HEK293 (cell line): ENCODE results near the gene TAOK3.

Source experiments
- EGR2 ChIP-seq: fragments of 450-650 bp; formaldehyde crosslinking; IDR thresholded peaks from 2 replicates; pipeline ENCODE4 v1.5.1; 2016; ENCODE audit warnings: low read depth, missing biosample characterization, missing genetic modification characterization
- KLF1 ChIP-seq: fragments of 450-650 bp; formaldehyde crosslinking; IDR thresholded peaks from 2 replicates; pipeline ENCODE4 v1.5.1; 2016; ENCODE audit warnings: missing biosample characterization, missing genetic modification characterization
- ZNF121 ChIP-seq: fragments of 450-650 bp; formaldehyde crosslinking; IDR thresholded peaks from 2 replicates; pipeline ENCODE4 v1.5.1; 2016; ENCODE audit warnings: missing biosample characterization, missing genetic modification characterization
- ZNF140 ChIP-seq: fragments of 450-650 bp; formaldehyde crosslinking; IDR thresholded peaks from 2 replicates; pipeline ENCODE4 v1.5.1; 2016; ENCODE audit warnings: missing biosample characterization, missing genetic modification characterization
- ZNF16 ChIP-seq: fragments of 450-650 bp; formaldehyde crosslinking; IDR thresholded peaks from 2 replicates; pipeline ENCODE4 v1.5.1; 2016; ENCODE audit warnings: low read depth, missing biosample characterization, missing genetic modification characterization
- ZNF174 ChIP-seq: fragments of 450-650 bp; formaldehyde crosslinking; IDR thresholded peaks from 2 replicates; pipeline ENCODE4 v1.5.0; 2017; ENCODE audit warnings: missing biosample characterization, mild to moderate bottlenecking, missing genetic modification characterization
- ZNF24 ChIP-seq: fragments of 450-650 bp; formaldehyde crosslinking; IDR thresholded peaks from 2 replicates; pipeline ENCODE4 v1.5.1; 2016; ENCODE audit warnings: missing biosample characterization, missing genetic modification characterization
- ZNF274 ChIP-seq, 2 experiments: fragments of 200-500 bp in 1 of 2; fragments of 450-650 bp in 1 of 2; sonication (Bioruptor generic) in 1 of 2; formaldehyde crosslinking in 1 of 2; IDR thresholded peaks; 2 replicates each; pipeline versions ENCODE4 v1.5.1 to v1.6.1; 2014 to 2016; ENCODE audit warnings: borderline replicate concordance in 1 of 2, inconsistent platforms in 1 of 2, low read length in 1 of 2, missing biosample characterization in 1 of 2, missing genetic modification characterization in 1 of 2
- ZNF350 ChIP-seq: fragments of 450-650 bp; formaldehyde crosslinking; IDR thresholded peaks from 2 replicates; pipeline ENCODE4 v1.5.0; 2017; ENCODE audit warnings: missing biosample characterization, mild to moderate bottlenecking, missing genetic modification characterization
- ZNF433 ChIP-seq: fragments of 450-650 bp; formaldehyde crosslinking; IDR thresholded peaks from 2 replicates; pipeline ENCODE4 v1.5.1; 2016; ENCODE audit warnings: missing biosample characterization, missing genetic modification characterization, low read depth
- ZNF571 ChIP-seq: fragments of 450-650 bp; formaldehyde crosslinking; IDR thresholded peaks from 2 replicates; pipeline ENCODE4 v1.5.0; 2017; ENCODE audit warnings: missing biosample characterization, missing genetic modification characterization
- ZNF776 ChIP-seq: fragments of 450-650 bp; formaldehyde crosslinking; IDR thresholded peaks from 2 replicates; pipeline ENCODE4 v1.5.0; 2017; ENCODE audit warnings: missing biosample characterization, missing genetic modification characterization, borderline replicate concordance
- ZNF830 ChIP-seq: fragments of 450-650 bp; IDR thresholded peaks from 2 replicates; pipeline ENCODE4 v1.5.0; 2018; ENCODE audit warnings: missing biosample characterization, missing genetic modification characterization, low read depth, mild to moderate bottlenecking, moderate library complexity
- ZNF843 ChIP-seq: fragments of 450-650 bp; formaldehyde crosslinking; IDR thresholded peaks from 2 replicates; pipeline ENCODE4 v1.5.1; 2016; ENCODE audit warnings: missing biosample characterization, missing genetic modification characterization
- ZSCAN23 ChIP-seq: fragments of 450-650 bp; formaldehyde crosslinking; IDR thresholded peaks from 2 replicates; pipeline ENCODE4 v1.5.1; 2016; ENCODE audit warnings: missing biosample characterization, missing genetic modification characterization
- TF ChIP-seq, protein P1 (sequence below): fragments of 450-650 bp; formaldehyde crosslinking; IDR thresholded peaks from 2 replicates; pipeline ENCODE4 v1.5.1; 2017; ENCODE audit warnings: missing biosample characterization, missing genetic modification characterization
- TF ChIP-seq, protein P2 (sequence below): fragments of 450-650 bp; formaldehyde crosslinking; IDR thresholded peaks from 2 replicates; pipeline ENCODE4 v1.5.0; 2017; ENCODE audit warnings: missing biosample characterization, missing genetic modification characterization, borderline replicate concordance
- TF ChIP-seq, protein P3 (sequence below): fragments of 450-650 bp; formaldehyde crosslinking; IDR thresholded peaks from 2 replicates; pipeline ENCODE4 v1.5.1; 2016; ENCODE audit warnings: missing biosample characterization, missing genetic modification characterization
- TF ChIP-seq, protein P4 (sequence below): fragments of 450-650 bp; formaldehyde crosslinking; IDR thresholded peaks from 2 replicates; pipeline ENCODE4 v1.5.1; 2016; ENCODE audit warnings: missing biosample characterization, missing genetic modification characterization
- TF ChIP-seq, protein P5 (sequence below): fragments of 450-650 bp; formaldehyde crosslinking; IDR thresholded peaks from 2 replicates; pipeline ENCODE4 v1.5.1; 2016; ENCODE audit warnings: missing biosample characterization, missing genetic modification characterization, borderline replicate concordance
- TF ChIP-seq, protein P6 (sequence below): fragments of 450-650 bp; formaldehyde crosslinking; IDR thresholded peaks from 2 replicates; pipeline ENCODE4 v1.5.1; 2016; ENCODE audit warnings: missing biosample characterization, missing genetic modification characterization
- TF ChIP-seq, protein P7 (sequence below): fragments of 450-650 bp; formaldehyde crosslinking; IDR thresholded peaks from 2 replicates; pipeline ENCODE4 v1.5.1; 2016; ENCODE audit warnings: missing biosample characterization, missing genetic modification characterization
- TF ChIP-seq, protein P8 (sequence below): fragments of 450-650 bp; formaldehyde crosslinking; IDR thresholded peaks from 2 replicates; pipeline ENCODE4 v1.5.1; 2016; ENCODE audit warnings: missing biosample characterization, missing genetic modification characterization

TAOK3 gene

DNA sequence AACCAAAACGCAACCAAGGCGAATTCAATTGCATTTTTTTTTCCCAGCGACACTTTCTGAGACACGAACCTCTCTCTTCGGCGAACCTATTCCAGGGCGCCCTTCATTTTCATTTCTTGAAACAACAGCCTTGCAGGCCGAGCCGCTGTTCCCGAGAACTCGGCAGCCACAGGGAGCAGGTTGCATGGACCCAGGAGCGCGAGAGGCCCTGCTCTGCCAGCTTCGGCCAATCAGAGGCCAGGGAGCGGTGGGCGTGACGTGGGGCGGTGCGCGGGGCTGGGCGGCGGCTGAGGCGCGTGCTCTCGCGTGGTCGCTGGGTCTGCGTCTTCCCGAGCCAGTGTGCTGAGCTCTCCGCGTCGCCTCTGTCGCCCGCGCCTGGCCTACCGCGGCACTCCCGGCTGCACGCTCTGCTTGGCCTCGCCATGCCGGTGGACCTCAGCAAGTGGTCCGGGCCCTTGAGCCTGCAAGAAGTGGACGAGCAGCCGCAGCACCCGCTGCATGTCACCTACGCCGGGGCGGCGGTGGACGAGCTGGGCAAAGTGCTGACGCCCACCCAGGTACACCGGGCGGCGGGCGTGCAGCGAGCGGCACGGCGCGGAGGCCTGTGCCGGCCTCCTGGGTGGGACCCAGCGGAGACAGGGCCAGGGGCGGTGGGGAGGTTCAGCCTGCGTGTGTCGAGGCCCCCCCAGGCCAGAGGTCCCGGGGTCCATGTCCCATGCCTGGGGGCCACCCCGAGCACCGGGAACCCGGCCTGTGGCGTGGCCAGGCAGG lies 236.7 kb downstream of the TAOK3 start, which contains the start of gene PEBP1 (continued):
- TF ChIP-seq, protein P1, sequence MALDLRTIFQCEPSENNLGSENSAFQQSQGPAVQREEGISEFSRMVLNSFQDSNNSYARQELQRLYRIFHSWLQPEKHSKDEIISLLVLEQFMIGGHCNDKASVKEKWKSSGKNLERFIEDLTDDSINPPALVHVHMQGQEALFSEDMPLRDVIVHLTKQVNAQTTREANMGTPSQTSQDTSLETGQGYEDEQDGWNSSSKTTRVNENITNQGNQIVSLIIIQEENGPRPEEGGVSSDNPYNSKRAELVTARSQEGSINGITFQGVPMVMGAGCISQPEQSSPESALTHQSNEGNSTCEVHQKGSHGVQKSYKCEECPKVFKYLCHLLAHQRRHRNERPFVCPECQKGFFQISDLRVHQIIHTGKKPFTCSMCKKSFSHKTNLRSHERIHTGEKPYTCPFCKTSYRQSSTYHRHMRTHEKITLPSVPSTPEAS (tag by site-specific recombination), result no peak
- TF ChIP-seq ZNF433 (no peak), ZNF350 (tag by site-specific recombination) (no peak), ZSCAN23 (tag by site-specific recombination) (no peak), ZNF776 (tag by site-specific recombination) (no peak), ZNF24 (tag by site-specific recombination) (no peak), ZNF571 (tag by site-specific recombination) (no peak), ZNF274 (IDR thresholded peaks at IDR 0.05; ENCODE audit: low read length) (no peak), ZNF274 (tag by site-specific recombination; IDR thresholded peaks at IDR 0.05; ENCODE audit: borderline replicate concordance) (no peak), EGR2 (tag by site-specific recombination) (peak; percentile 75), ZNF121 (tag by site-specific recombination) (no peak), ZNF16 (tag by site-specific recombination) (no peak), ZNF830 (tag by site-specific recombination) (no peak), ZNF843 (peak; percentile 68), ZNF174 (tag by site-specific recombination) (no peak), ZNF140 (no peak), KLF1 (tag by site-specific recombination) (peak; percentile 93)
- TF ChIP-seq, protein P2, sequence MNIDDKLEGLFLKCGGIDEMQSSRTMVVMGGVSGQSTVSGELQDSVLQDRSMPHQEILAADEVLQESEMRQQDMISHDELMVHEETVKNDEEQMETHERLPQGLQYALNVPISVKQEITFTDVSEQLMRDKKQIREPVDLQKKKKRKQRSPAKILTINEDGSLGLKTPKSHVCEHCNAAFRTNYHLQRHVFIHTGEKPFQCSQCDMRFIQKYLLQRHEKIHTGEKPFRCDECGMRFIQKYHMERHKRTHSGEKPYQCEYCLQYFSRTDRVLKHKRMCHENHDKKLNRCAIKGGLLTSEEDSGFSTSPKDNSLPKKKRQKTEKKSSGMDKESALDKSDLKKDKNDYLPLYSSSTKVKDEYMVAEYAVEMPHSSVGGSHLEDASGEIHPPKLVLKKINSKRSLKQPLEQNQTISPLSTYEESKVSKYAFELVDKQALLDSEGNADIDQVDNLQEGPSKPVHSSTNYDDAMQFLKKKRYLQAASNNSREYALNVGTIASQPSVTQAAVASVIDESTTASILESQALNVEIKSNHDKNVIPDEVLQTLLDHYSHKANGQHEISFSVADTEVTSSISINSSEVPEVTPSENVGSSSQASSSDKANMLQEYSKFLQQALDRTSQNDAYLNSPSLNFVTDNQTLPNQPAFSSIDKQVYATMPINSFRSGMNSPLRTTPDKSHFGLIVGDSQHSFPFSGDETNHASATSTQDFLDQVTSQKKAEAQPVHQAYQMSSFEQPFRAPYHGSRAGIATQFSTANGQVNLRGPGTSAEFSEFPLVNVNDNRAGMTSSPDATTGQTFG (tag by site-specific recombination), result no peak
- TF ChIP-seq, protein P3, sequence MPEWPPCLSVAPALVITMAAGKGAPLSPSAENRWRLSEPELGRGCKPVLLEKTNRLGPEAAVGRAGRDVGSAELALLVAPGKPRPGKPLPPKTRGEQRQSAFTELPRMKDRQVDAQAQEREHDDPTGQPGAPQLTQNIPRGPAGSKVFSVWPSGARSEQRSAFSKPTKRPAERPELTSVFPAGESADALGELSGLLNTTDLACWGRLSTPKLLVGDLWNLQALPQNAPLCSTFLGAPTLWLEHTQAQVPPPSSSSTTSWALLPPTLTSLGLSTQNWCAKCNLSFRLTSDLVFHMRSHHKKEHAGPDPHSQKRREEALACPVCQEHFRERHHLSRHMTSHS, result no peak
- TF ChIP-seq, protein P4, sequence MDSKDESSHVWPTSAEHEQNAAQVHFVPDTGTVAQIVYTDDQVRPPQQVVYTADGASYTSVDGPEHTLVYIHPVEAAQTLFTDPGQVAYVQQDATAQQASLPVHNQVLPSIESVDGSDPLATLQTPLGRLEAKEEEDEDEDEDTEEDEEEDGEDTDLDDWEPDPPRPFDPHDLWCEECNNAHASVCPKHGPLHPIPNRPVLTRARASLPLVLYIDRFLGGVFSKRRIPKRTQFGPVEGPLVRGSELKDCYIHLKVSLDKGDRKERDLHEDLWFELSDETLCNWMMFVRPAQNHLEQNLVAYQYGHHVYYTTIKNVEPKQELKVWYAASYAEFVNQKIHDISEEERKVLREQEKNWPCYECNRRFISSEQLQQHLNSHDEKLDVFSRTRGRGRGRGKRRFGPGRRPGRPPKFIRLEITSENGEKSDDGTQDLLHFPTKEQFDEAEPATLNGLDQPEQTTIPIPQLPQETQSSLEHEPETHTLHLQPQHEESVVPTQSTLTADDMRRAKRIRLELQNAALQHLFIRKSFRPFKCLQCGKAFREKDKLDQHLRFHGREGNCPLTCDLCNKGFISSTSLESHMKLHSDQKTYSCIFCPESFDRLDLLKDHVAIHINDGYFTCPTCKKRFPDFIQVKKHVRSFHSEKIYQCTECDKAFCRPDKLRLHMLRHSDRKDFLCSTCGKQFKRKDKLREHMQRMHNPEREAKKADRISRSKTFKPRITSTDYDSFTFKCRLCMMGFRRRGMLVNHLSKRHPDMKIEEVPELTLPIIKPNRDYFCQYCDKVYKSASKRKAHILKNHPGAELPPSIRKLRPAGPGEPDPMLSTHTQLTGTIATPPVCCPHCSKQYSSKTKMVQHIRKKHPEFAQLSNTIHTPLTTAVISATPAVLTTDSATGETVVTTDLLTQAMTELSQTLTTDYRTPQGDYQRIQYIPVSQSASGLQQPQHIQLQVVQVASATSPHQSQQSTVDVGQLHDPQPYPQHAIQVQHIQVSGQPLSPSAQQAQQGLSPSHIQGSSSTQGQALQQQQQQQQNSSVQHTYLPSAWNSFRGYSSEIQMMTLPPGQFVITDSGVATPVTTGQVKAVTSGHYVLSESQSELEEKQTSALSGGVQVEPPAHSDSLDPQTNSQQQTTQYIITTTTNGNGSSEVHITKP (tag by site-specific recombination), result 0 out of 2 replicates have a peak, but pooled peaks have one; percentile 34
- TF ChIP-seq, protein P5, sequence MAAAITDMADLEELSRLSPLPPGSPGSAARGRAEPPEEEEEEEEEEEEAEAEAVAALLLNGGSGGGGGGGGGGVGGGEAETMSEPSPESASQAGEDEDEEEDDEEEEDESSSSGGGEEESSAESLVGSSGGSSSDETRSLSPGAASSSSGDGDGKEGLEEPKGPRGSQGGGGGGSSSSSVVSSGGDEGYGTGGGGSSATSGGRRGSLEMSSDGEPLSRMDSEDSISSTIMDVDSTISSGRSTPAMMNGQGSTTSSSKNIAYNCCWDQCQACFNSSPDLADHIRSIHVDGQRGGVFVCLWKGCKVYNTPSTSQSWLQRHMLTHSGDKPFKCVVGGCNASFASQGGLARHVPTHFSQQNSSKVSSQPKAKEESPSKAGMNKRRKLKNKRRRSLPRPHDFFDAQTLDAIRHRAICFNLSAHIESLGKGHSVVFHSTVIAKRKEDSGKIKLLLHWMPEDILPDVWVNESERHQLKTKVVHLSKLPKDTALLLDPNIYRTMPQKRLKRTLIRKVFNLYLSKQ, result no peak
- TF ChIP-seq, protein P6, sequence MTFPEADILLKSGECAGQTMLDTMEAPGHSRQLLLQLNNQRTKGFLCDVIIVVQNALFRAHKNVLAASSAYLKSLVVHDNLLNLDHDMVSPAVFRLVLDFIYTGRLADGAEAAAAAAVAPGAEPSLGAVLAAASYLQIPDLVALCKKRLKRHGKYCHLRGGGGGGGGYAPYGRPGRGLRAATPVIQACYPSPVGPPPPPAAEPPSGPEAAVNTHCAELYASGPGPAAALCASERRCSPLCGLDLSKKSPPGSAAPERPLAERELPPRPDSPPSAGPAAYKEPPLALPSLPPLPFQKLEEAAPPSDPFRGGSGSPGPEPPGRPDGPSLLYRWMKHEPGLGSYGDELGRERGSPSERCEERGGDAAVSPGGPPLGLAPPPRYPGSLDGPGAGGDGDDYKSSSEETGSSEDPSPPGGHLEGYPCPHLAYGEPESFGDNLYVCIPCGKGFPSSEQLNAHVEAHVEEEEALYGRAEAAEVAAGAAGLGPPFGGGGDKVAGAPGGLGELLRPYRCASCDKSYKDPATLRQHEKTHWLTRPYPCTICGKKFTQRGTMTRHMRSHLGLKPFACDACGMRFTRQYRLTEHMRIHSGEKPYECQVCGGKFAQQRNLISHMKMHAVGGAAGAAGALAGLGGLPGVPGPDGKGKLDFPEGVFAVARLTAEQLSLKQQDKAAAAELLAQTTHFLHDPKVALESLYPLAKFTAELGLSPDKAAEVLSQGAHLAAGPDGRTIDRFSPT (tag by site-specific recombination), result peak; percentile 50; the same call in 1 of the 2 replicates
- TF ChIP-seq, protein P7, sequence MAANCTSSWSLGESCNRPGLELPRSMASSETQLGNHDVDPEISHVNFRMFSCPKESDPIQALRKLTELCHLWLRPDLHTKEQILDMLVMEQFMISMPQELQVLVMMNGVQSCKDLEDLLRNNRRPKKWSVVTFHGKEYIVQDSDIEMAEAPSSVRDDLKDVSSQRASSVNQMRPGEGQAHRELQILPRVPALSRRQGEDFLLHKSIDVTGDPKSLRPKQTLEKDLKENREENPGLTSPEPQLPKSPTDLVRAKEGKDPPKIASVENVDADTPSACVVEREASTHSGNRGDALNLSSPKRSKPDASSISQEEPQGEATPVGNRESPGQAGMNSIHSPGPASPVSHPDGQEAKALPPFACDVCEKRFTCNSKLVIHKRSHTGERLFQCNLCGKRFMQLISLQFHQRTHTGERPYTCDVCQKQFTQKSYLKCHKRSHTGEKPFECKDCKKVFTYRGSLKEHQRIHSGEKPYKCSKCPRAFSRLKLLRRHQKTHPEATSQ, result peak; percentile 91
- TF ChIP-seq, protein P8, sequence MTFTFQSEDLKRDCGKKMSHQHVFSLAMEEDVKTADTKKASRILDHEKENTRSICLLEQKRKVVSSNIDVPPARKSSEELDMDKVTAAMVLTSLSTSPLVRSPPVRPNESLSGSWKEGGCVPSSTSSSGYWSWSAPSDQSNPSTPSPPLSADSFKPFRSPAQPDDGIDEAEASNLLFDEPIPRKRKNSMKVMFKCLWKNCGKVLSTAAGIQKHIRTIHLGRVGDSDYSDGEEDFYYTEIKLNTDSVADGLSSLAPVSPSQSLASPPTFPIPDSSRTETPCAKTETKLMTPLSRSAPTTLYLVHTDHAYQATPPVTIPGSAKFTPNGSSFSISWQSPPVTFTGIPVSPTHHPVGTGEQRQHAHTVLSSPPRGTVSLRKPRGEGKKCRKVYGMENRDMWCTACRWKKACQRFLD (tag by site-specific recombination), result no peak
